SU-DHL-6 (cell line): ENCODE results near the gene PAAF1.
A peak's percentile ranks its signal among the peaks of the same experiment; 100 is the strongest.

ENCODE experiments used
- H2AFZ ChIP-seq: fragments of 200-600 bp; sonication (generic); 2 replicates; pipeline ENCODE4 v1.6.1; 2014; ENCODE audit warnings: low read depth, mild to moderate bottlenecking, moderate library complexity, mixed read lengths, antibody characterized with exemption, low read length; ENCODE audit not compliant: severe bottlenecking
- H3F3A ChIP-seq: fragments of 200-600 bp; shearing (Covaris generic); 2 replicates; pipeline ENCODE4 v1.6.0; 2016; ENCODE audit warnings: antibody characterized with exemption, mild to moderate bottlenecking; ENCODE audit not compliant: insufficient read depth
- H3K27ac ChIP-seq: fragments of 200-600 bp; sonication (generic); 2 replicates; pipeline ENCODE4 v1.5.1; 2016; ENCODE audit warnings: low read depth, mild to moderate bottlenecking, low read length, moderate library complexity, mixed read lengths
- H3K27me3 ChIP-seq: fragments of 200-600 bp; sonication (generic), shearing (Covaris generic); 2 replicates; pipeline ENCODE4 v1.6.0; 2014; ENCODE audit warnings: mild to moderate bottlenecking, low read length
- H3K36me3 ChIP-seq: fragments of 200-600 bp; sonication (generic); 2 replicates; pipeline ENCODE4 v1.6.1; 2014; ENCODE audit warnings: mild to moderate bottlenecking, low read length, mixed read lengths
- H3K4me2 ChIP-seq: fragments of 300-600, 200-600 bp; shearing (Covaris generic), sonication (generic); 2 replicates; pipeline ENCODE4 v1.6.0; 2014; ENCODE audit warnings: low read length, low read depth, mild to moderate bottlenecking; ENCODE audit not compliant: poor library complexity, severe bottlenecking
- H3K4me3 ChIP-seq: fragments of 200-600 bp; sonication (generic); 2 replicates; pipeline ENCODE4 v1.5.1; 2014; ENCODE audit warnings: antibody characterized with exemption, low read length, mild to moderate bottlenecking, mixed read lengths; ENCODE audit not compliant: insufficient read depth, poor library complexity, severe bottlenecking
- H3K79me2 ChIP-seq: fragments of 200-600 bp; sonication (generic); 2 replicates; pipeline ENCODE4 v1.6.1; 2014; ENCODE audit warnings: mild to moderate bottlenecking, low read length, moderate library complexity; ENCODE audit not compliant: insufficient read depth
- H3K9ac ChIP-seq: fragments of 200-600 bp; sonication (generic); 2 replicates; pipeline ENCODE4 v1.7.0; 2014; ENCODE audit warnings: mild to moderate bottlenecking, low read length
- H3K9me2 ChIP-seq: fragments of 200-600 bp; sonication (generic); replicated peaks from 2 replicates; pipeline ENCODE4 v1.6.1; 2014; ENCODE audit warnings: low read length; ENCODE audit not compliant: insufficient read depth
- H3K9me3 ChIP-seq: fragments of 200-600 bp; sonication (generic); 2 replicates; pipeline ENCODE4 v1.6.1; 2014; ENCODE audit warnings: low read length, mixed read lengths; ENCODE audit not compliant: insufficient read depth
- H4K20me1 ChIP-seq: fragments of 200-600 bp; sonication (generic); 2 replicates; pipeline ENCODE4 v1.6.1; 2014; ENCODE audit warnings: low read depth, mild to moderate bottlenecking, antibody characterized with exemption, low read length, moderate library complexity, mixed read lengths
- EZH2phosphoT487 ChIP-seq: fragments of 200-600 bp; sonication (generic), shearing (Covaris generic); conservative IDR thresholded peaks from 2 replicates; pipeline ENCODE4 v1.6.1; 2018; ENCODE audit warnings: mild to moderate bottlenecking, antibody characterized with exemption, low read length, moderate library complexity, mixed read lengths
- TF ChIP-seq, protein P1 (sequence below): fragments of 200-600 bp; sonication (generic); IDR thresholded peaks from one replicate; pipeline ENCODE4 v1.5.1; 2017; ENCODE audit warnings: antibody characterized with exemption, mild to moderate bottlenecking, low read length, moderate library complexity; ENCODE audit not compliant: insufficient read depth, poor library complexity, severe bottlenecking

Gene PAAF1

GRCh38 chr11:73962101-73962705, 85.4 kb downstream of the PAAF1 start:
- TF ChIP-seq, protein P1, sequence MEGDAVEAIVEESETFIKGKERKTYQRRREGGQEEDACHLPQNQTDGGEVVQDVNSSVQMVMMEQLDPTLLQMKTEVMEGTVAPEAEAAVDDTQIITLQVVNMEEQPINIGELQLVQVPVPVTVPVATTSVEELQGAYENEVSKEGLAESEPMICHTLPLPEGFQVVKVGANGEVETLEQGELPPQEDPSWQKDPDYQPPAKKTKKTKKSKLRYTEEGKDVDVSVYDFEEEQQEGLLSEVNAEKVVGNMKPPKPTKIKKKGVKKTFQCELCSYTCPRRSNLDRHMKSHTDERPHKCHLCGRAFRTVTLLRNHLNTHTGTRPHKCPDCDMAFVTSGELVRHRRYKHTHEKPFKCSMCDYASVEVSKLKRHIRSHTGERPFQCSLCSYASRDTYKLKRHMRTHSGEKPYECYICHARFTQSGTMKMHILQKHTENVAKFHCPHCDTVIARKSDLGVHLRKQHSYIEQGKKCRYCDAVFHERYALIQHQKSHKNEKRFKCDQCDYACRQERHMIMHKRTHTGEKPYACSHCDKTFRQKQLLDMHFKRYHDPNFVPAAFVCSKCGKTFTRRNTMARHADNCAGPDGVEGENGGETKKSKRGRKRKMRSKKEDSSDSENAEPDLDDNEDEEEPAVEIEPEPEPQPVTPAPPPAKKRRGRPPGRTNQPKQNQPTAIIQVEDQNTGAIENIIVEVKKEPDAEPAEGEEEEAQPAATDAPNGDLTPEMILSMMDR: no peak
- TF ChIP-seq EZH2phosphoT487: no peak
- H3K9me2 ChIP-seq: no peaks in the 10 kb centered on the region
- no peak overlapping the region for H3K27ac ChIP-seq
- no peaks in the 10 kb centered on the region for H3K9me3 ChIP-seq
- no peaks in the 10 kb centered on the region for H3K79me2 ChIP-seq
- no peaks in the 10 kb centered on the region for H3K36me3 ChIP-seq
- H3K4me3 ChIP-seq: no peak overlapping the region
- no peaks in the 10 kb centered on the region for H4K20me1 ChIP-seq
- no peak overlapping the region for H2AFZ ChIP-seq
- H3K4me2 ChIP-seq: no peak overlapping the region
- no peak overlapping the region for H3K9ac ChIP-seq
- H3F3A ChIP-seq: no peaks in the 10 kb centered on the region
- no peaks in the 10 kb centered on the region for H3K27me3 ChIP-seq

GRCh38 chr11:73963861-73964260, 87.1 kb downstream of the PAAF1 start:
- Histone ChIP-seq H3K27me3 (no peaks in the 10 kb centered on the region), H2AFZ (no peak overlapping the region), H3K36me3 (no peaks in the 10 kb centered on the region), H3K9ac (0 out of 2 replicates have a peak overlapping the region, but pooled peaks have one; percentile 14), H3K9me3 (no peaks in the 10 kb centered on the region), H3K27ac (no peak overlapping the region), H3K4me3 (no peak overlapping the region), H3K79me2 (no peaks in the 10 kb centered on the region), H3F3A (no peaks in the 10 kb centered on the region), H3K4me2 (no peak overlapping the region), H3K9me2 (no peaks in the 10 kb centered on the region), H4K20me1 (no peaks in the 10 kb centered on the region)
- TF ChIP-seq, protein P1: no peak
- TF ChIP-seq EZH2phosphoT487: no peak

DNA sequence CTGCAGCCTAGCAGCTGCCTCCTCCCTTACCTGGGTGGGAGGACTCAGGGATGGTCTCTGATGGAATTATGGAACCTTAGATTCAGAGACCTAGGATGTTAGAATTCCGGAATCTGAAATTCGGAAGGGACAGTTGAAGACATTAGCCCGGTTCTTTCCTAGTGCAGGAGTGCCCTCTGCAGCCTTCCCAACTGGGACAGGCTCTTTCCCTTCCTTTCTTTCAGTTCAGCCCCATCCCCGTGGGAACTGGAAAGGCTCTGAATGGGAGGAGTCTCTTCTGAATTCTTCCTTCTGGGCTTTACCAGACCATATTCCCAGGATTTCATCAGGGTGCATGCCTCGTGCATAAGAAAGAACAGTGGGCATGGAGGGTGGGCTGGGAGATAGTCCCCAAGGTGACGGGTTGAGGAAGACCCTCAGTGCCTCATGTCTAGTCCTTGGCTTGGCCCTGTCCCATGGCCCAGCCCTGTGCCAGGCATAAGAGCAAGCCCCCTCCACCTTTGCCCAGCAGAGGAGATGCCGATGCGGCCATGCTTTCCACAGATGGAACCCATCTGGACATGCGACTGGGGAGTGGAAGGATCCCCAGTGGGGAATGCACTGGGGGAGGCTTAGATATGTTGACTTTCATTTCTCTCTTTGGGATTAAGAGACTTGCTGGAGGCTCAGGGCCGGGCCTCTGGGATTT, 88.4 kb downstream of the PAAF1 start:
- Histone ChIP-seq H3K27ac (no peak overlapping the region), H3K4me2 (no peak overlapping the region), H3K36me3 (no peaks in the 10 kb centered on the region), H2AFZ (no peak overlapping the region), H3K9me2 (no peaks in the 10 kb centered on the region), H4K20me1 (no peaks in the 10 kb centered on the region), H3F3A (no peaks in the 10 kb centered on the region), H3K79me2 (no peaks in the 10 kb centered on the region), H3K9me3 (no peaks in the 10 kb centered on the region), H3K9ac (no peak overlapping the region), H3K27me3 (no peaks in the 10 kb centered on the region), H3K4me3 (no peak overlapping the region)
- TF ChIP-seq, protein P1: no peak
- no peak for TF ChIP-seq EZH2phosphoT487
